K562 (cell line): ENCODE results near the gene PKLR. TPM values are rescaled to one million over a fixed set of nuclear protein-coding genes. Genes with fewer than 3 reads are reported as not detected.

Source experiments
- ATF1 ChIP-seq, 2 experiments: fragments of 450-650 bp in 1 of 2; IDR thresholded peaks; 2 replicates each; pipeline ENCODE4 v1.6.1; 2016; ENCODE audit warnings: missing compliant biosample characterization in 1 of 2, missing genetic modification characterization in 1 of 2
- ATF6 ChIP-seq: sonication (generic); formaldehyde crosslinking; IDR thresholded peaks from 2 replicates; pipeline ENCODE4 v1.4.0; 2020; ENCODE audit warnings: mild to moderate bottlenecking, missing genetic modification reagents
- CTCFL ChIP-seq: IDR thresholded peaks from 2 replicates; pipeline ENCODE4 v1.6.1; 2011; ENCODE audit warnings: borderline replicate concordance, low read depth, mild to moderate bottlenecking, moderate library complexity, low read length; ENCODE audit not compliant: insufficient read depth, poor library complexity, severe bottlenecking
- E2F3 ChIP-seq: fragments of 250-450 bp; sonication (Bioruptor Pico); IDR thresholded peaks from 2 replicates; pipeline ENCODE4 v1.4.0; 2020; ENCODE audit warnings: mild to moderate bottlenecking
- HNRNPLL ChIP-seq: fragments of 200-400 bp; formaldehyde crosslinking; IDR thresholded peaks from 2 replicates; pipeline ENCODE4 v1.6.1; 2017; ENCODE audit warnings: low read length, low read depth, mild to moderate bottlenecking; ENCODE audit not compliant: poor library complexity, severe bottlenecking
- JUND ChIP-seq, 2 experiments: IDR thresholded peaks; 2 replicates in 1 of 2; 3 replicates in 1 of 2; pipeline ENCODE4 v1.6.1; 2011; ENCODE audit warnings: borderline replicate concordance in 2 of 2, low read depth in 2 of 2, low read length in 2 of 2, improper control_type of control experiment in 1 of 2, missing biosample characterization in 1 of 2, missing genetic modification characterization in 1 of 2, missing genetic modification reagents in 1 of 2
- POLR2A ChIP-seq: fragments of 450-650 bp; conservative IDR thresholded peaks from 2 replicates; pipeline ENCODE4 v1.6.1; 2016
- POLR2AphosphoS5 ChIP-seq: IDR thresholded peaks from 2 replicates; pipeline ENCODE4 v1.6.1; 2011; ENCODE audit warnings: mild to moderate bottlenecking, low read depth, low read length, moderate library complexity; ENCODE audit not compliant: control insufficient read depth, insufficient read depth
- POLR3G ChIP-seq: IDR thresholded peaks from 2 replicates; pipeline ENCODE4 v1.6.1; 2011; ENCODE audit not compliant: insufficient read length, insufficient replicate concordance; ENCODE audit errors: extremely low read depth
- THAP12 ChIP-seq: fragments of 250-450 bp; sonication (Bioruptor Pico); IDR thresholded peaks from 2 replicates; pipeline ENCODE4 v1.9.0; 2021; ENCODE audit warnings: mild to moderate bottlenecking, inconsistent platforms
- TSC22D4 ChIP-seq: fragments of 450-650 bp; IDR thresholded peaks from 2 replicates; pipeline ENCODE4 v1.6.1; 2016; ENCODE audit warnings: missing genetic modification characterization, missing biosample characterization, control low read depth
- XRCC5 ChIP-seq: fragments of 200-400 bp; formaldehyde crosslinking; IDR thresholded peaks from 2 replicates; pipeline ENCODE4 v1.6.1; 2017; ENCODE audit warnings: low read depth, mild to moderate bottlenecking, low read length
- ZNF133 ChIP-seq: fragments of 250-450 bp; sonication (Bioruptor Pico); IDR thresholded peaks from 2 replicates; pipeline ENCODE4 v1.4.0; 2020; ENCODE audit warnings: mild to moderate bottlenecking
- ZNF253 ChIP-seq: fragments of 250-450 bp; sonication (Bioruptor Pico); conservative IDR thresholded peaks from 2 replicates; pipeline ENCODE4 v1.6.1; 2021; ENCODE audit warnings: mild to moderate bottlenecking
- ZNF639 ChIP-seq, 2 experiments: fragments of 200-800 bp in 1 of 2; sonication (Bioruptor generic) in 1 of 2; sonication (generic) in 1 of 2; formaldehyde crosslinking in 1 of 2; IDR thresholded peaks in 1 of 2; conservative IDR thresholded peaks in 1 of 2; 2 replicates each; pipeline versions ENCODE4 v1.5.0 to v1.6.1; 2016 to 2020; ENCODE audit warnings: missing compliant biosample characterization in 1 of 2, missing genetic modification characterization in 1 of 2, missing genetic modification reagents in 1 of 2
- ZNF696 ChIP-seq: fragments of 250-450 bp; sonication (Bioruptor Pico); conservative IDR thresholded peaks from 2 replicates; pipeline ENCODE4 v1.4.0; 2020; ENCODE audit warnings: mild to moderate bottlenecking, moderate library complexity
- polyA plus RNA-seq, 8 experiments: library from polyadenylated mRNA; depleted of rRNA in 4 of 8; stranded (reverse) in 5 of 8; unstranded in 3 of 8; fragments of >200 nt; fragmentation: Nextera tagmentation in 2 of 8; fragmentation: Illumina TruSeq in 1 of 8; extraction: Ambion mirVana in 2 of 8; extraction: Trizol in 1 of 8; gene quantifications; 2 replicates each; pipeline versions ENCODE4 v1.2.1 to v1.2.3, GENCODE V29; 2011 to 2014; ENCODE audit warnings: inconsistent platforms in 1 of 8, missing spikeins in 1 of 8
- total RNA-seq, 7 experiments: library from RNA; depleted of rRNA in 6 of 7; stranded (reverse); fragments of >200 nt in 6 of 7; fragmentation: Illumina TruSeq in 2 of 7; extraction: Trizol in 2 of 7; gene quantifications; 2 replicates each; pipeline versions ENCODE4 v1.2.1 to v1.2.3, GENCODE V29; 2011 to 2021; ENCODE audit warnings: low replicate concordance in 1 of 7

Gene PKLR
- total and polyA plus RNA-seq, 9 of the 15 experiments (the other 6 are each of a cell fraction or from before 2014, with no cell fraction given) = 10.7 to 78.4 (median 38.2) TPM

- peak; percentile 92 for TF ChIP-seq E2F3
- peak in 1 of 2 experiments; percentile 85; a peak in 1 of 4 replicates for TF ChIP-seq ZNF639 (CRISPR knock-in tag; conservative IDR thresholded peaks at IDR 0.05 in 1 of 2, IDR thresholded peaks at IDR 0.05 in 1 of 2)
- no peak for TF ChIP-seq THAP12 (CRISPR knock-in tag)
- no peak for TF ChIP-seq ATF1 (CRISPR knock-in tag; IDR thresholded peaks at IDR 0.05)
- peak; percentile 54 for TF ChIP-seq ATF1 (tag; IDR thresholded peaks at IDR 0.05)
- 0 out of 2 replicates have a peak, but pooled peaks have one; percentile 26 for TF ChIP-seq POLR2A
- TF ChIP-seq TSC22D4 (tag) = no peak
- no peak for TF ChIP-seq ATF6 (CRISPR knock-in tag)
- no peak for TF ChIP-seq POLR3G
- TF ChIP-seq ZNF696 (CRISPR knock-in tag) = no peak
- peak; percentile 74 for TF ChIP-seq CTCFL
- peak; percentile 32; the same call in 1 of the 2 replicates for TF ChIP-seq POLR2AphosphoS5
- TF ChIP-seq ZNF253 (CRISPR knock-in tag) = no peak
- TF ChIP-seq HNRNPLL = peak; percentile 69
- TF ChIP-seq XRCC5 = peak; percentile 73; the same call in 1 of the 2 replicates
- no peak for TF ChIP-seq ZNF133 (CRISPR knock-in tag)
- peak; percentile 36; the same call in 1 of the 2 replicates for TF ChIP-seq JUND (IDR thresholded peaks at IDR 0.05; ENCODE audit: borderline replicate concordance, low read depth, low read length)
- TF ChIP-seq JUND (tag; IDR thresholded peaks at IDR 0.05; ENCODE audit: borderline replicate concordance, low read depth, low read length) = no peak; the same call in 2 of the 3 replicates
These were observed 24.0 kb downstream of the PKLR start, which contains the start of gene HCN3 (continued) for GRCh38 chr1:155277070-155277901.
